GM18502 (cell line): ENCODE measurements around the gene HIF3A.
"Not testable (repeated sequence)": the region's sequence is repeated elsewhere in the genome, so short reads cannot be mapped to it uniquely, and the experiment has no call there.

Experiments used
- ATAC-seq: cut with Tn5 transposase; IDR thresholded peaks from one replicate; pipeline ENCODE4 v1.9.1; 2021; ENCODE audit warnings: mild to moderate bottlenecking; ENCODE audit not compliant: unreplicated experiment, poor library complexity

The HIF3A gene

GRCh38 chr19:46289724-46290619, 6.9 kb upstream of the HIF3A start:
- no peak for ATAC-seq

DNA sequence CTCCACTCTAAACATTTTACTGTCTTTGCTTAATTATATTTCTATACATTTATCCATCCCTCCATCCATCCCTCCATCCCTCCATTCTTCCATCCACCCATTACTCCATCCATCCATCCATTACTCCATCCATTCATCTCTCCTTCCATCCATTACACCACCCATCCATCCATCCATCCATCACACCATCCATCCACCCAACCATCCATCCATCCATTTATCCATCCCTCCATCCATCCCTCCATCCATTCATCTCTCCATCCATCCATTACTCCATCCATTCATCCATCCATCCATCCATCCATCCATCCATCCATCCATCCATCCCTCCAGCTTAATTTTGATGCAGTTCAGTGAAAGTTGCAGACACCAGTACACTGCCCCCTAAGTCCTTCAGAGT, 5.0 kb upstream of the HIF3A start:
- no peak for ATAC-seq

DNA sequence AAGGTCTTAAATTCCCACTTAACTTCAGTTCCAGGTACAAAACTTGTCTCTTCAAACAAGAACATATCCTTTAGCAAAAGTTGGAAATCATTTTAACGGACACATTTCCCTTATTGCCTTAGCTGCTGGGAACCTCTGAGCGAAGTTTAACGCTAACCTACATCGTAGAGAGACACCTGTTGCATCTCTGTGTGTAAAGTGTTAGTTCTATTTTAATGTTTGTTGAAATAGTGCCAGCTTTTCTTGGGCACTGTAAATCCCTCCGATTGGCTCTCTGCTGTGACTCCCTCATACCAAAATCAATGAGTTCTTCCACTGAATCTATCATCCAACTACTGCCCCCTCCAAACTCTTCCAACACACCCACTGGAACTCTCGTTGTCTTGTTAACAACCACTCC, 2.3 kb upstream of the HIF3A start:
- ATAC-seq = no peak

DNA sequence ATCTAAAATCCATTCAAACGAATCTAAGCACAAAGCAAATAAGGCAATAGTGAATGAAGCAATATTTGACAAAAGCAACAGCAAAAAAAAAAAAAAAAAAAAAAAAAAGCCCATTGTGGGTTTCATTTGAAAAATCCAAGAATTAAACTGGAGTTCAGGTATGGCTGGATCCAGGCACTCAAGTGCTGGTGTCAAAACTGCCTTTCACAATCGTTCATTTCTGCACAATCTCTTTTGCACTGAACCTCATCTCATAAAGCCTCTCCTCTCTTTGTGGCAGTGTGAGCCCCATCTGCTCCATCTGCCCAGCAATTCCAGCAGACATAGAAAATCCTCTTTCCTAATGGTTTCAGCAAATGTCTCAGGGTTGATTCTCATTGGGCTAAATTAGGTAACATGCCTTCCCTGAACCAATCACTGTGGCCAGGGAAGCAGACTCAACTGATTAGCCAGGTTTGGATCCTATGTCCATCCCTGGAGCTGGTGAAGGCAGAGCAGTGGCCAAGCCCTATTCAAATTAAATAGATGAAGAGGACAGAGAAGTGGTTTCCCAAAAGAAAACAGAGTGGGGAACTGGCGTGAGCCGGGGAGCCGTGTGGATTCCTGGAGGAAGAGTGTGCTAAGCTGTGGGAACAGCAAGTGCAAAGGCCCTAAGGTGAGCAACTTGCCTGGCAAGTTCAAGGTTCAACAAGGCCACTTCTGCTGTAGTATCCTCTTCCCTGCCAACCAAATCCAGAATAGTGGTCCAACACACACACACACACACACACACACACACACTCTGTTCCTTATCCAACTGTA, 1.2 kb upstream of the HIF3A start:
- no peak for ATAC-seq

GRCh38 chr19:46296202-46296480, 701 bp upstream of the HIF3A start:
- no peak for ATAC-seq

DNA sequence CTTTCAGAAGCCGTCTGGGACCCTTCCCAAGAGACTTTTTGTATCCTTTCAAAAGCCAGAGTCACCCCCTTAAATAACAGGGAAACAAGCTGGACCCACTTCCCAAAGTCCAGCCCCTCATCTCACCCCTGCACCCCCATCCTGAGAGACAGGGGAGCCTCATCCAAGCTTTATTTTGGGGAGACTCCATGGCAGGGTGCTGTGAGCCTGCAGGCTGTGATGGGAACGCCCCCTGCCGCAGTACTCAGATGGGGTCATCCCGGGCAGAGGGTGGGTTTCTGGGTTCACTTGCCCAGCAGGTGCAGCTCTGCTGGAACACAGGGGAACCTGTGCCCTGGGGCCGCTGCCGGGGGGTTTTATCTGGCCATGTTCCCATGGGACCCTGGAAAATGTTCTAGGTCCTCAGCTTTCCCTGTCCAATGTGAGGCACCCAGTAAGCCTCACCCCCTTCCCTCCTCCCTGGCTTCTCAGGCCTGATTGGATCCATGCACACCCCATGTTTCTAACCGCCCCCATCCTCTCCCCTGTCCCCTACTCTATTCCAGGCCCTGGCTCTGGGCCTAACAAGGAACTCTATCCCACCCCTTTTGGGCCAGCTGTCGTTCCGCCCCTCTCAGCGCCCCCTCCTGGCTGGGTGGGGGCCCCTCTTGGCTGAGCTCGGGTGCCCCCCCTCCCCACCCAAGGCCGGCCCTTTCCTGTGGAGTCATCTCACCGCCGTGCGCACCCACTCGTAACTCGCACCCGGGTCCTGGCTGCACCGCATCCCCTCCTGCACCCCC, 1.0 kb downstream of the HIF3A start:
- ATAC-seq = no peak

- ATAC-seq = no peak
Observed at GRCh38 chr19:46298479-46299003, 1.7 kb downstream of the HIF3A start.

DNA sequence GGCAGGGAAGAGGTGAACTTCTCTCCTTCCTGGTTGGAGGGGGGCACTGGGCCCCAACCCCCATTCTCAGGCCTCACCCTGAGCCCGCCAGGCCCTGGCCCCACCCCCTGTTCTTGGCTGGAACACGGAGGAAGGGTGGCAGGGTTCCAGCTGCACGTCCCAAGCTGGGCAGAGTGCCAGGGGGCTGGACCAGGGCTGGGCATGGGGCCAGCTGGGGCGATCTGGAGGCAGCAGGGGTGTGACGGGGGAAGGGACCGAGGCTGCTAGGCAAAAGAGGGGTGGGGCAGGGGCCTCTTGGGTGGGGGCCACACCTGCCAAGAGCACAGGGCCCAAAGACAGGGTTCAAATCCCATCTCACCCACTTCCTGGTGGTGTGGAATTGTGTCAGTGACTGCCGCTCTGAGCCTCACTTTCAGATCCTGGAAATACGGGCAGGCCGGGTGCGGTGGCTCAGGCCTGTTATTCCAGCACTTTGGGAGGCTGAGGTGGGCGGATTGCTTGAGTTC, 2.2 kb downstream of the HIF3A start:
- ATAC-seq = no peak

- ATAC-seq = no peak
Observed at GRCh38 chr19:46299695-46300094, 2.9 kb downstream of the HIF3A start.

DNA sequence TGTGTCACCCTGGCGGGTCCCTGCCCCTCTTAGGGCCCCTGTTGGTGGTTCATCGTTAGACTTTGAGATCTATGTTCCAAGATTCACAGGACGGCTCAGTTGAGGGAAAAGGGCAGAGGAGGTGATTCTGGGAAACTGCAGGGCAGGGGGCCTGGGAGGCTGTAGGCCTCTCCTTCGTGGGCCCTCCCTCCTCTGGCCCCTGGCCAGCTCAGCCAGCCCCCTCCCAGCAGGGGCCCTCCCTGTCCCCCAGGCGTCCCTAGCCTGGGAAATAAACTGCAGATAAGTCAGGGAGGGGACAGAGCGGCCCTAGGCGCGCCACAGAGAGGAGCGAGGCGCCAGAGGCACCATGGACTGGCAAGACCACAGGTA, 6.5 kb downstream of the HIF3A start:
- ATAC-seq = no peak

GRCh38 chr19:46303691-46304397, 7.0 kb downstream of the HIF3A start:
- ATAC-seq = no peak

GRCh38 chr19:46306501-46306900, 9.7 kb downstream of the HIF3A start:
- ATAC-seq = no peak

DNA sequence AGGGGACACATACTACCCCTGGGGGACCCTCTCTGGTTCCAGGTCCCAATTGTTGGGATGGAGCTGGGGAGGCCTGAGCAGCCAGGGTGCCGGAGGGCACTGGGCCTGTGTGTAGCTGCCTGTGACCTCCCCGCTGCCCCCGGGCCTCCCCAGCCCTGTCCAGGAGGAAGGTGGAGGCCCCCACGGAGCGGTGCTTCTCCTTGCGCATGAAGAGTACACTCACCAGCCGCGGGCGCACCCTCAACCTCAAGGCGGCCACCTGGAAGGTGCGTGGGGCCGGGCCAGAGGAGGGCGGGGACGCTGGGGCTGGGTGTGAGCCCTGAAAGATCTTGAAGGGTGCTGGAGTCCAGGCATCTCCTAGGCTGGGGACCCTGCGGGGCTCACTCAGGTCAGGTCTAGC, 11.7 kb downstream of the HIF3A start:
- ATAC-seq = no peak

GRCh38 chr19:46309056-46309455, 12.2 kb downstream of the HIF3A start:
- no peak for ATAC-seq

- no peak for ATAC-seq
Observed at GRCh38 chr19:46311444-46311843, 14.6 kb downstream of the HIF3A start.

- not testable (repeated sequence) for ATAC-seq
Observed at GRCh38 chr19:46313540-46314469, 17.0 kb downstream of the HIF3A start.

GRCh38 chr19:46317339-46317738, 20.5 kb downstream of the HIF3A start:
- no peak for ATAC-seq

DNA sequence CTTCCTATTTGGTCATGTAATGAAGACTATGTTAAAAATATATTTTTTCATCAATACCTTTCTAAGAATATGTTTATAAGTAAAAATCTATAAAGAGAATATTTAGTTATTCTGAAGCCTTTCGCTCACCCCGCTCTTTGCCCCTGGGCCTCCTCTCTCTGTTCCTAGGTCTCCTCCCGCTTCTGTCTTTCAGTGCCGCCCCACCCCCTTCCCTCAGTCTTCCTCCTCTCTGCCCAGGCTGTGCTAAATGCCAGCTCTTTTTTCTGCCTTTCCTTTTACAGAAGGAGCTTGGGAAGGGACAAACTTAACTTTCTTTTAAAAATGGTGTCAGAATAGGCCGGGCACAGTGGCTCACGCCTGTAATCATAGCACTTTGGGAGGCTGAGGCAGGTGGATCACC, 22.8 kb downstream of the HIF3A start:
- no peak for ATAC-seq

DNA sequence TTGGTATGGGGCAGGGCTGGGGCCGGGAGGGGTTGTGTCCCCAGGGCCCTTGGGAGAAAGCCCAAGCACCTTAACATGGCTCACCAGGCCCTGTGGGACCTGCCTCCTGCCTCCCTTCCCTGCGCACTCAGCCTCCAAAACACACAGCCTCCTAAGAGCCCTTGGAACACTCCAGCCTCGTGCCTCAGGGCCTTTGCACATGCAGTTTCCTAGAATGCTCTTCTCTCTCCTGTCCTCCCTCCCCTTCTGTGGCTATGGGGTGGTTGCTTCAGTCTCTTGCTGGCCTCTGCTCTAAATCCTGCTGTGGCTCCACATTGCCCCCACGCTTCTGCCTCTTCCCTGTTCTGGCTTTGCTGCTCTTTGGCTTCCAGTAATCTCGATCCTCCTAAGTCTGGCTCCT, 23.7 kb downstream of the HIF3A start:
- no peak for ATAC-seq
